PC-9 (cell line): ENCODE data around the gene HPCAL1.

Source experiments
- EZH2 ChIP-seq: fragments of 200-600 bp; sonication (generic); IDR thresholded peaks from 2 replicates; pipeline ENCODE4 v1.8.0; 2017; ENCODE audit warnings: antibody characterized with exemption, low read depth
- TF ChIP-seq, protein P1 (sequence below): fragments of 200-600 bp; sonication (generic); conservative IDR thresholded peaks from 2 replicates; pipeline ENCODE4 v1.6.1; 2017; ENCODE audit warnings: mixed run types, antibody characterized with exemption, mild to moderate bottlenecking, moderate library complexity

DNA sequence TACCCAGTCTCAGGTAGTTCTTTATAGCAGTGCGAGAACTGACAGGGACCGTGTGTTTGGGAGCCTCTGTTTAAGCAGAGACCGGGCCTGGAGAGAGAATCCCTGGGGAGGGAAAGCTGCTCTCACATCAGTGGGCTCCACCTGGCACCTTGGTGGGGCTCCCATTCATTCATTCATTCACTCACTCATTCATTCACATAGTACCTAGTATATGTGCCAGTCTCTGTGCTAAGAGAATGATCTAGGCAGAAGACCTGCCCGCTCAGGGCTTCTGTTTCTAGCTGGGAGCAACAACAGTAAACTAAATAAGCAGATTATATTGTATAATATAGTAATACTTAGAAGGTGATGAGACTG is 17.8 kb downstream of the HPCAL1 start:
- TF ChIP-seq, protein P1, sequence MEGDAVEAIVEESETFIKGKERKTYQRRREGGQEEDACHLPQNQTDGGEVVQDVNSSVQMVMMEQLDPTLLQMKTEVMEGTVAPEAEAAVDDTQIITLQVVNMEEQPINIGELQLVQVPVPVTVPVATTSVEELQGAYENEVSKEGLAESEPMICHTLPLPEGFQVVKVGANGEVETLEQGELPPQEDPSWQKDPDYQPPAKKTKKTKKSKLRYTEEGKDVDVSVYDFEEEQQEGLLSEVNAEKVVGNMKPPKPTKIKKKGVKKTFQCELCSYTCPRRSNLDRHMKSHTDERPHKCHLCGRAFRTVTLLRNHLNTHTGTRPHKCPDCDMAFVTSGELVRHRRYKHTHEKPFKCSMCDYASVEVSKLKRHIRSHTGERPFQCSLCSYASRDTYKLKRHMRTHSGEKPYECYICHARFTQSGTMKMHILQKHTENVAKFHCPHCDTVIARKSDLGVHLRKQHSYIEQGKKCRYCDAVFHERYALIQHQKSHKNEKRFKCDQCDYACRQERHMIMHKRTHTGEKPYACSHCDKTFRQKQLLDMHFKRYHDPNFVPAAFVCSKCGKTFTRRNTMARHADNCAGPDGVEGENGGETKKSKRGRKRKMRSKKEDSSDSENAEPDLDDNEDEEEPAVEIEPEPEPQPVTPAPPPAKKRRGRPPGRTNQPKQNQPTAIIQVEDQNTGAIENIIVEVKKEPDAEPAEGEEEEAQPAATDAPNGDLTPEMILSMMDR: no peak
- no peak for TF ChIP-seq EZH2
